LNCaP clone FGC (cell line): ENCODE data around the gene FUBP3.
"Not testable (repeated sequence)": the region's sequence is repeated elsewhere in the genome, so short reads cannot be mapped to it uniquely, and the experiment has no call there.

Experiments
- DNase-seq: peaks from one replicate; pipeline ENCODE4 v3.0.0-alpha.2; 2011; ENCODE audit warnings: low read depth
- H3K4me3 ChIP-seq: 2 replicates; pipeline ENCODE4 v1.5.1; 2011; ENCODE audit warnings: mild to moderate bottlenecking, low read depth, low read length, control low read depth
- TF ChIP-seq, protein P1 (sequence below): IDR thresholded peaks from 2 replicates; pipeline ENCODE4 v1.5.1; 2012; ENCODE audit warnings: mild to moderate bottlenecking; ENCODE audit not compliant: control insufficient read depth, insufficient read depth; ENCODE audit errors: extremely low read depth

The FUBP3 gene

DNA sequence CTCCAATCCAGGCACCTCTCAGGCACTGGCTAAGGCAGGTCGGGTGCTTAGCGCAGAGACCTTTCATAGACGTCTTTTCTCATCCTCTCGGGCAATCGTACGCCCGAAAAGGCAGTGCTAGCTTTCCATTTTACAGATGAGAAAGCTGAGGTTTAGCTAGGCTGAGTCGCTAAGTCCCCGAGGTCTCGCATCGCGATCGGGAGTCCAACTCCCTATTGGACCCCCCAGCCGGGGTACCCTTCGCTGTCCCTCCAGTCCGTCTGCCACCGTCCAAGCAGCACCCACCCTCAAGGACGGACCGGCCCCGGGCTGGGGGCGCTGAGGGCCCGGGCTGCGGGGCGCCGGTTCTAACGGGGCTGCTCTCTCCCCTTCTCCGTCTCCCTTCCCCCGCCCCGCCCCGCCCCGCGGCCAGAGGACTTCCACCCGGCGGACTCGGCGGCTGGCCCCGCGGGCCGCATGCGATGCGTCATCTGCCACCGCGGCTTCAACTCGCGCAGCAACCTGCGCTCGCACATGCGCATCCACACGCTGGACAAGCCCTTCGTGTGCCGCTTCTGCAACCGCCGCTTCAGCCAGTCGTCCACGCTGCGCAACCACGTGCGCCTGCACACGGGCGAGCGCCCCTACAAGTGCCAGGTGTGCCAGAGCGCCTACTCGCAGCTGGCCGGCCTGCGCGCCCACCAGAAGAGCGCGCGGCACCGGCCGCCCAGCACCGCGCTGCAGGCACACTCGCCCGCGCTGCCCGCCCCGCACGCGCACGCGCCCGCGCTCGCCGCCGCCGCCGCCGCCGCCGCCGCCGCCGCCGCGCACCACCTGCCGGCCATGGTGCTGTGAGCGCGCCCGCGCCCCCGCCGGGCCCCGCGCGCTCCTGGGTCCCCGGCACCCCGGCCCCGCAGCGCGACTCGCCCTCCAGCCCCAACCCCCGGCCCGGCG, 101.7 kb downstream of the FUBP3 start:
- TF ChIP-seq, protein P1, sequence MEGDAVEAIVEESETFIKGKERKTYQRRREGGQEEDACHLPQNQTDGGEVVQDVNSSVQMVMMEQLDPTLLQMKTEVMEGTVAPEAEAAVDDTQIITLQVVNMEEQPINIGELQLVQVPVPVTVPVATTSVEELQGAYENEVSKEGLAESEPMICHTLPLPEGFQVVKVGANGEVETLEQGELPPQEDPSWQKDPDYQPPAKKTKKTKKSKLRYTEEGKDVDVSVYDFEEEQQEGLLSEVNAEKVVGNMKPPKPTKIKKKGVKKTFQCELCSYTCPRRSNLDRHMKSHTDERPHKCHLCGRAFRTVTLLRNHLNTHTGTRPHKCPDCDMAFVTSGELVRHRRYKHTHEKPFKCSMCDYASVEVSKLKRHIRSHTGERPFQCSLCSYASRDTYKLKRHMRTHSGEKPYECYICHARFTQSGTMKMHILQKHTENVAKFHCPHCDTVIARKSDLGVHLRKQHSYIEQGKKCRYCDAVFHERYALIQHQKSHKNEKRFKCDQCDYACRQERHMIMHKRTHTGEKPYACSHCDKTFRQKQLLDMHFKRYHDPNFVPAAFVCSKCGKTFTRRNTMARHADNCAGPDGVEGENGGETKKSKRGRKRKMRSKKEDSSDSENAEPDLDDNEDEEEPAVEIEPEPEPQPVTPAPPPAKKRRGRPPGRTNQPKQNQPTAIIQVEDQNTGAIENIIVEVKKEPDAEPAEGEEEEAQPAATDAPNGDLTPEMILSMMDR = no peak
- H3K4me3 ChIP-seq = peak overlapping the region; percentile 59
- peak; percentile 79 for DNase-seq

DNA sequence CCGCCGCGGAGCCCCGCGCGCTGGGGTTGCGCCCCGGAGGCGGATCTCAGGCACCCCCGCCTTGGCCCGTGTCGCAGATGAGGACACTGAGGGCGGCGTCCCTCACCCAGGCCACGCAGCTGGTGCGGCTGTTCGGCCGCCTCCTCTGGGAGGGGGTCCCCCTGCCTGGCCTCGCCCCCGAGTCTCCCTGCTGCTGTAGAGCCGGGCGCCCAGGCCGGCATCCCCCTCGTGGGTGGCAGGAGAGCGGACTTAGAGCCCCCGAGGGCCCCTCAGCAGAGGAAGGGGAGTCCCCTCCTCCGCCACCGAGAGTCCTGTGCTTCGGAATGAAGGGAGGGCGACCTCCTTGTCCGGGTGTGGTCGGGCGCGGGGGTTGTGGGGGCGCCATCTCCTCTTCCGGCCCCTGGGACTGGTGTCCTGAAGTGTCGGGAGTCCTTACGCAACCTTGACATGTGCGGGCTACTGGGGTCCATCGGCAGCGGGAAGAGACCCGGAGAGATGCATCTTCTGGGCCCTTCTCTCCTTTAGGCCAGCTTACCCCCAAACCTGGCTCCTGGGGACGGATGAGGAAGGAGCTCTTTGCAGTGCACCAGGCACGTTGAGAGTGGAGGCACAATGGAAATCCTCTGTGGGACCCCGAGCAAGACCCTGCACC, 102.5 kb downstream of the FUBP3 start:
- no peak for DNase-seq
- TF ChIP-seq, protein P1 = no peak
- peak overlapping the region; percentile 59 for H3K4me3 ChIP-seq

DNA sequence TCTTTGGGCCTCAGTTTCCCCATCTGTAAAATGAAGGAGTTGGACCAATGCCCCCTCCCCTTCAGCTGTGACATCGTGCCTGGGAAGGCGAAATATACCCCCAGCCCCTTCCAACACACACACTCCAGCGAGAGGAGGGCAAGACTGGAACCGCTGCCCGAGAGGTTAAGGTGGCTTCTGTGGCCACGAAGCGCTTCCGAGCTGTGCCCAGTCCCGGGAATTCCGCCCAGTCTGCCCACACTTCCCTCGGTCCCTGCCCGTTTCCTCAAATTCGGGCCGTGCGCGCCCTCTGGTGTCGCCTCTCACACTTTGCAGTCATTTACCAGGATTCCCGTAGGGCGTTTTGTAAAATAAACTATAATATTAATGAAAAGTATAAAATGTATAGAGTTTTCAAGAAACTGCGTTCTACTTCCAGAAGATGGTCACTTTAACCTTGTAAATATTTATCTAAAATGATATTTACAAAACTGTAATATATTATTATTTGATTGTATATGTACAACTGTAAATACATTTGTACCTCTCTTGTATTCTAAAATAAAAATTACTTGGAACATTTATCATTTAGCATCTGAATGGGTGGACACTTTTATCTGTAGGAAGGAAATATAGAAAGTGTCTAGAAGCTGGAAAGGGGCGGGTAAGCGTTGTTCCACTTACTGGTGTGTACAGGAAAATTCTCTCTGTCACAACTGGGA, 103.2 kb downstream of the FUBP3 start:
- DNase-seq = peak; percentile 73
- peak overlapping the region; percentile 59 for H3K4me3 ChIP-seq
- TF ChIP-seq, protein P1 = peak; percentile 83

DNA sequence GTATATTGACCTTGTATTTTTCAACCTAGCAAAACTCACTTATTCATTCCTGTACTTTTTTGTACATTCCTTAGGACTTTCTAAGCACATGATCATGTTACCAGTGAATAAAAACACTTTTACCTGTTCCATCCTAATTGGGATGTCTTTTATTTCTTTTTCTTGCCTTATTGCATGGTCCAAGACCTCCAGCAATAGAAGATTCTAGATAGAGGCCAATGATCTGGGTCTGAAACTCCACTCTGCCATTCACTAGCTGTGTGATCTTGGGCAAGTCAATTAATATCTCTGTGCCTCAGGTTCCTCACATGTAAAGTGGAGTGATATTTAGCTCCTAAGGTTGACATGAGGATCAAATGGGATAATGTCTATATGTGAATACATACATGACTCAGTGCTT, 105.7 kb downstream of the FUBP3 start:
- no peak for DNase-seq
- no peak overlapping the region for H3K4me3 ChIP-seq
- TF ChIP-seq, protein P1 = no peak

DNA sequence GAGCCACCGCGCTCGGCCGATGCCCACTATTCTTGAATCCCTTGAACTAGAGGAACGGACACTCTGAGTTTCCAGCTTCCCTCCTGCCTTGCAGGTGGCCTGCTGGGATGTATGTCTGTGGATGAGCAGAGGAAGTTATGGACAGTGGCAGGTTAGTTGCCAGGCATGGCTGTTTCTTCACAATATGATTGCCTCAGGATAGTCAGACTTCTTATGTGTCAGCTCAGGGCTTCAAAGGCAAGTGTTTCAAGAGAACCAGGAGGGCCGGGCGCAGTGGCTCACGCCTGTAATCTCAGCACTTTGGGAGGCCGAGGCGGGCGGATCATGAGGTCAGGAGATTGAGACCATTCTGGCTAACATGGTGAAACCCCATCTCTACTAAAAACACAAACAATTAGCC, 106.6 kb downstream of the FUBP3 start:
- H3K4me3 ChIP-seq, DNase-seq: not testable (repeated sequence)

DNA sequence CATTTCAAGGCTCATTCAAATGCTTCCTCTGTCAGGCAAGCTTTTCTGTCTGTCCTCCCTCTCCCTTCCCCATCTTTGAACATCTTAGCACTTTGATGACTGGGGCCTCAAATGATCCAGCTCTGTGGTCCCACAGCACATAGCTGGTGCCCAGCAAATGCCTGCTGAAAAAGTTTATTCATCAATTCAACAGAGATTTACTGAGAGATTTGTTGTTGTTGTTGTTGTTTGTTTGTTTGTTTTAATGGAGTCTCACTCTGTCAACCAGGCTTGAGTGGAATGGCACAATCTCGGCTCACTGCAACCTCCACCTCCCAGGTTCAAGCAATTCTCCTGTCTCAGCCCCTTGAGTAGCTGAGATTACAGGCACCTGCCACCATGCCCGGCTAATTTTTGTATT, 108.2 kb downstream of the FUBP3 start:
- H3K4me3 ChIP-seq = no peak overlapping the region
- TF ChIP-seq, protein P1 = no peak
- no peak for DNase-seq
